ENCODE data around the gene GASK1A.
"Not testable (repeated sequence)": the region's sequence is repeated elsewhere in the genome, so short reads cannot be mapped to it uniquely, and the experiment has no call there.

Gene GASK1A

GRCh38 chr3:43061101-43061895, 82.2 kb downstream of the GASK1A start:
- DNase-seq (ENCODE audit: low read depth in 2 of 2), result no peak

GRCh38 chr3:43062040-43062563, 83.0 kb downstream of the GASK1A start:
- DNase-seq (ENCODE audit: low read depth in 2 of 2), result no peak

- no peak for DNase-seq (ENCODE audit: low read depth in 2 of 2)
Measured at GRCh38 chr3:43062564-43063040, 83.5 kb downstream of the GASK1A start.

- no peak for DNase-seq (ENCODE audit: low read depth in 2 of 2)
Measured at GRCh38 chr3:43063114-43063513, 84.0 kb downstream of the GASK1A start.

GRCh38 chr3:43070670-43071069, 91.6 kb downstream of the GASK1A start:
- DNase-seq (ENCODE audit: low read depth in 2 of 2), result not testable (repeated sequence)

GRCh38 chr3:43071313-43071893, 92.3 kb downstream of the GASK1A start:
- DNase-seq (ENCODE audit: low read depth in 2 of 2), result no peak

- DNase-seq (ENCODE audit: low read depth in 2 of 2), result no peak
Measured at GRCh38 chr3:43072361-43072760, 93.2 kb downstream of the GASK1A start.

- DNase-seq (ENCODE audit: low read depth in 2 of 2), result no peak
Measured at GRCh38 chr3:43073116-43073835, 94.2 kb downstream of the GASK1A start.

GRCh38 chr3:43073836-43074220, 94.7 kb downstream of the GASK1A start:
- no peak for DNase-seq (ENCODE audit: low read depth in 2 of 2)

- DNase-seq (ENCODE audit: low read depth in 2 of 2), result no peak
Measured at GRCh38 chr3:43074482-43074881, 95.4 kb downstream of the GASK1A start.

- no peak for DNase-seq (ENCODE audit: low read depth in 2 of 2)
Measured at GRCh38 chr3:43074901-43075689, 96.0 kb downstream of the GASK1A start.

- no peak for DNase-seq (ENCODE audit: low read depth in 2 of 2)
Measured at GRCh38 chr3:43075904-43076661, 97.0 kb downstream of the GASK1A start.

GRCh38 chr3:43076857-43077256, 97.7 kb downstream of the GASK1A start:
- DNase-seq (ENCODE audit: low read depth in 2 of 2), result no peak

- DNase-seq (ENCODE audit: low read depth in 2 of 2), result no peak
Measured at GRCh38 chr3:43077261-43077660, 98.2 kb downstream of the GASK1A start.

- no peak for DNase-seq (ENCODE audit: low read depth in 2 of 2)
Measured at GRCh38 chr3:43077707-43078106, 98.6 kb downstream of the GASK1A start.

GRCh38 chr3:43079536-43080332, 100.6 kb downstream of the GASK1A start:
- DNase-seq (ENCODE audit: low read depth in 2 of 2), result no peak

GRCh38 chr3:43080726-43081568, 101.8 kb downstream of the GASK1A start:
- DNase-seq (ENCODE audit: low read depth in 2 of 2), result no peak

GRCh38 chr3:43081796-43082195, 102.7 kb downstream of the GASK1A start:
- DNase-seq (ENCODE audit: low read depth in 2 of 2), result no peak

- DNase-seq (ENCODE audit: low read depth in 2 of 2), result no peak
Measured at GRCh38 chr3:43082457-43082856, 103.3 kb downstream of the GASK1A start.
